SJCRH30 (cell line): ENCODE measurements around the gene SLC9A7. TPM values are rescaled to one million over a fixed set of nuclear protein-coding genes. Genes with fewer than 3 reads are reported as not detected.

Experiments used
- DNase-seq, 2 experiments: peaks; one replicate each; pipeline ENCODE4 v3.0.0-alpha.2; 2015 to 2020
- H3K27ac ChIP-seq: fragments of 250-450 bp; sonication (Bioruptor Pico); 2 replicates; pipeline ENCODE4 v1.5.1; 2020; ENCODE audit warnings: mild to moderate bottlenecking, moderate library complexity
- H3K27me3 ChIP-seq: fragments of 250-450 bp; sonication (Bioruptor Pico); 2 replicates; pipeline ENCODE4 v1.5.1; 2020; ENCODE audit warnings: mild to moderate bottlenecking, moderate library complexity
- H3K36me3 ChIP-seq: fragments of 250-450 bp; sonication (Bioruptor Pico); 2 replicates; pipeline ENCODE4 v1.5.1; 2020; ENCODE audit warnings: mild to moderate bottlenecking, moderate library complexity
- H3K4me1 ChIP-seq: fragments of 250-450 bp; sonication (Bioruptor Pico); 2 replicates; pipeline ENCODE4 v1.5.1; 2020; ENCODE audit warnings: mild to moderate bottlenecking, moderate library complexity
- H3K4me3 ChIP-seq: fragments of 250-450 bp; sonication (Bioruptor Pico); 2 replicates; pipeline ENCODE4 v1.5.1; 2020; ENCODE audit warnings: mild to moderate bottlenecking, moderate library complexity
- H3K9me3 ChIP-seq: fragments of 250-450 bp; sonication (Bioruptor Pico); replicated peaks from 2 replicates; pipeline ENCODE4 v1.5.1; 2020; ENCODE audit warnings: mild to moderate bottlenecking, moderate library complexity
- total RNA-seq: library from RNA; depleted of rRNA; stranded (reverse); fragments of >200 nt; shearing (Covaris generic); gene quantifications from 2 replicates; pipeline ENCODE4 v1.2.3, GENCODE V29; 2014

Gene SLC9A7
- total RNA-seq, 1 experiment from 2014 or later, result 2.2 TPM

GRCh38 chrX:46628460-46629371 is 130.2 kb downstream of the SLC9A7 start:
- 0 out of 2 replicates have a peak, but pooled peaks cover 5% of the 10 kb centered on the region for H3K4me1 ChIP-seq
- H3K36me3 ChIP-seq, result no peaks in the 10 kb centered on the region
- no peak overlapping the region for H3K27ac ChIP-seq
- no peak overlapping the region for H3K4me3 ChIP-seq
- no peak for DNase-seq
- no peaks in the 10 kb centered on the region for H3K27me3 ChIP-seq
- no peaks in the 10 kb centered on the region for H3K9me3 ChIP-seq

DNA sequence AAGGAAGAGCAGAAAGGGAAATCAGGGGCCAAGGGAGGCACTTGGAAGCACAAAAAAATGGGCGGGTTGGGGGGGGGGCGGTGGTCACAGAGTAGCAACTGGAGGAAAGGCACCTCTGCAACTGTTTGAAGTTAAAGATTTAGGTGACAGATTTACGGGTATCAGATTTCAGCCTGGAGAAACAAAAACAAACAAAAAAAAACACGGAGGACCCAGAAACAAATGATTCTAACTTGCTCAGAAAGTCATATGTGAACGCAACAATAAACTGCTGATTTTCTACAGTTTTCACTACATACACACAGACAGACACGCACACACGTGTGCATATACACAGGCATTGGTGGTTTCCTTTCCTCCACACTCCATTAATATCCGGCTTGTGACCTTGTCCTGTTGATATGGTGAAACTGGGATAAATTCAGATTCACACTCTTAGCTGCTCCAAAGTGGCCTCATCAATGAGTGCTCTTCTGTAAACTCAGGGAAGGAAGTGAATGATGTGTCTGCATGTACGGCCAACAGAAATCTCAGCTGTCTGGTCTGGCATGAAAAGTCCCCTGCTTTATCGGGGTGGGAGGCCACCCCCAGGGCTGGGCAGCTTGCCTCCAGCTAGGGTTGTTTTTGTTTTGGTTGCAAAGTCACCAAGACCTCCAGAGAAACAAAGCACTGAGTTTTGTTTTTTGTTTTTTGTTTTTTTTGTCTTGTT is 131.1 kb downstream of the SLC9A7 start:
- no peak for DNase-seq
- Histone ChIP-seq H3K27ac (no peak overlapping the region), H3K9me3 (no peaks in the 10 kb centered on the region), H3K4me3 (no peak overlapping the region), H3K4me1 (0 out of 2 replicates have a peak, but pooled peaks cover 5% of the 10 kb centered on the region), H3K36me3 (no peaks in the 10 kb centered on the region), H3K27me3 (no peaks in the 10 kb centered on the region)

GRCh38 chrX:46627062-46627461 is 131.9 kb downstream of the SLC9A7 start:
- Histone ChIP-seq H3K4me1 (0 out of 2 replicates have a peak, but pooled peaks cover 5% of the 10 kb centered on the region), H3K9me3 (no peaks in the 10 kb centered on the region), H3K36me3 (no peaks in the 10 kb centered on the region), H3K27me3 (no peaks in the 10 kb centered on the region), H3K4me3 (no peak overlapping the region), H3K27ac (no peak overlapping the region)
- DNase-seq, result no peak

DNA sequence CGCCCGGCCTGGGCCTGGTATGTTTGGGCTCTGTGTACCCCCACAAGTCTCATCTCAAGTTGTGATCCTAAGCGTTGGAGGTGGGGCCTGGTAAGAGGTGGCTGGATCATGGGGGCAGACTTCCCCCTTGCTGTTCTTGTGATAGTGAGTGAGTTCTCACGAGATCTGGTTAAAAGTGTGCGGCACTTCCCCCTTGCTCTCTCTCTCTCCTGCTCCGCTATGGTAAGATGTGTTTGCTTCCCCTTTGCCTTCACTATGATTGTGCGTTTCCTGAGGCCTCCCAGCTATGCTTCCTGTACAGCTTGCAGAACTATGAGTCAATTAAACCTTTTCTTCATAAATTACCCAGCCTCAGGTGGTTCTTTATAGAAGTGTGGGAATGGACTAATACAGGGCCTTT is 132.4 kb downstream of the SLC9A7 start:
- no peak for DNase-seq
- Histone ChIP-seq H3K9me3 (no peaks in the 10 kb centered on the region), H3K4me1 (0 out of 2 replicates have a peak, but pooled peaks cover 5% of the 10 kb centered on the region), H3K4me3 (no peak overlapping the region), H3K27ac (no peak overlapping the region), H3K36me3 (no peaks in the 10 kb centered on the region), H3K27me3 (no peaks in the 10 kb centered on the region)

- Histone ChIP-seq H3K9me3 (no peaks in the 10 kb centered on the region), H3K4me3 (no peak overlapping the region), H3K27me3 (no peaks in the 10 kb centered on the region), H3K4me1 (no peaks in the 10 kb centered on the region), H3K36me3 (no peaks in the 10 kb centered on the region), H3K27ac (no peak overlapping the region)
- no peak for DNase-seq
These were observed 134.7 kb downstream of the SLC9A7 start for GRCh38 chrX:46624090-46624786.

DNA sequence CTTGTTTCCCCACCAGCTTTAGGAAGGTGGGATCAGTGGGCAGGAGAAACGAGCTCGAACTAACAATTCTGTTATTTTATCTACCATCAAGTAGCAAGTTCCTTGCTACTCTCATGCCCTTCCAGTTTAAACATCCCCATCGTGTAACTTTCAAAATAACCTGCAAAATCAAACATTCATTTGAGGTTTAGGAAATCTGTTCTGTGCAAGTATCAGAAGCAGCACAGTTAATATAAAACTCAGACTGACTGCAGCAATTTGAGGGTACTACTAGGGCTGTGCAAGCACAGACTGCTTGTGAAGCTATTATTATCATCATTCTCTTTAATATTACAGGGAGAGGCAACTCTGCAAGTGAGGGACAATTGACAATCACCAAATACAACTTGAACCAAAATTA is 137.3 kb downstream of the SLC9A7 start:
- no peak for DNase-seq
- H3K36me3 ChIP-seq, result no peaks in the 10 kb centered on the region
- H3K4me3 ChIP-seq, result no peak overlapping the region
- H3K27me3 ChIP-seq, result no peaks in the 10 kb centered on the region
- no peaks in the 10 kb centered on the region for H3K9me3 ChIP-seq
- H3K27ac ChIP-seq, result no peak overlapping the region
- no peaks in the 10 kb centered on the region for H3K4me1 ChIP-seq

DNA sequence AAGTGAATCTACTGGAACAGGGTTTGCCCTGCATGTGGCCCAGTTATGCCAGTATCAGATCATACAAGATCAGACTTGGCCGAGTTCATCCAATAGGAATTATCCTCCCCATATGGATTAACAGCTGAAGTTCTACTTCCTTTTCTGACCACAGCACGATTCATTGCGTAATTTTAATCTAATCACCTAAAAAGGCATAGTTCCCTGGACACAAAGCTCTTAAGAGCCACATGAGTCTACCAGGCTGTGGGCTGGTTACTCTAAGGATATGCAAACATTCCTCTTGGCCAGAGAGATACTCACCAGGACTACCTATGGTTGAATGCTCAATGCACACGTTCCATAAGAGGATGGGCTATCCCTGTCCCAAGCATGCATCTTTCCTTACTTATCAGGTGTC is 138.4 kb downstream of the SLC9A7 start:
- H3K27me3 ChIP-seq, result no peaks in the 10 kb centered on the region
- no peaks in the 10 kb centered on the region for H3K36me3 ChIP-seq
- no peak overlapping the region for H3K4me3 ChIP-seq
- DNase-seq, result no peak
- H3K4me1 ChIP-seq, result no peaks in the 10 kb centered on the region
- no peak overlapping the region for H3K27ac ChIP-seq
- H3K9me3 ChIP-seq, result no peaks in the 10 kb centered on the region

DNA sequence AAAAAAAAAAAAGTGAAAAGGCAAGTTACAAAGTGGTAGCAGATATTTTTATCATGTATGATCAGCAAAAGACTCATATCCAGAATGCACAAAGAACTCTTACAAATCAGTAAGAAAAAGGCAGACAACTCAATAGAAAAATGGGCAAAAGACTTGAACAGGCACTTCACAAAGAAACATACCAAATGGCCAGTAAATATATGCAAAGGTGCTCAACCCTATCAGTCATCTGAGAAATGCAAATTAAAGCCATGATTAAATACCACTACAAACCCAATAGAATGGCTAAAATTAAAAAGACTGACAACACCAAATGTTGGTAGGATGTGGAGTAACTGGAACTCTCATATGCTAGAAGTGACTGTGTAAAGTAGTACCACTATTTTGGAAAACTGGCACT is 140.0 kb downstream of the SLC9A7 start:
- DNase-seq, result no peak
- H3K4me3 ChIP-seq, result no peak overlapping the region
- no peaks in the 10 kb centered on the region for H3K36me3 ChIP-seq
- H3K27me3 ChIP-seq, result no peaks in the 10 kb centered on the region
- H3K27ac ChIP-seq, result no peak overlapping the region
- no peaks in the 10 kb centered on the region for H3K9me3 ChIP-seq
- H3K4me1 ChIP-seq, result no peaks in the 10 kb centered on the region

GRCh38 chrX:46617906-46618305 is 141.0 kb downstream of the SLC9A7 start:
- Histone ChIP-seq H3K4me1 (no peaks in the 10 kb centered on the region), H3K36me3 (no peaks in the 10 kb centered on the region), H3K27me3 (no peaks in the 10 kb centered on the region), H3K9me3 (no peaks in the 10 kb centered on the region), H3K4me3 (no peak overlapping the region), H3K27ac (no peak overlapping the region)
- no peak for DNase-seq

DNA sequence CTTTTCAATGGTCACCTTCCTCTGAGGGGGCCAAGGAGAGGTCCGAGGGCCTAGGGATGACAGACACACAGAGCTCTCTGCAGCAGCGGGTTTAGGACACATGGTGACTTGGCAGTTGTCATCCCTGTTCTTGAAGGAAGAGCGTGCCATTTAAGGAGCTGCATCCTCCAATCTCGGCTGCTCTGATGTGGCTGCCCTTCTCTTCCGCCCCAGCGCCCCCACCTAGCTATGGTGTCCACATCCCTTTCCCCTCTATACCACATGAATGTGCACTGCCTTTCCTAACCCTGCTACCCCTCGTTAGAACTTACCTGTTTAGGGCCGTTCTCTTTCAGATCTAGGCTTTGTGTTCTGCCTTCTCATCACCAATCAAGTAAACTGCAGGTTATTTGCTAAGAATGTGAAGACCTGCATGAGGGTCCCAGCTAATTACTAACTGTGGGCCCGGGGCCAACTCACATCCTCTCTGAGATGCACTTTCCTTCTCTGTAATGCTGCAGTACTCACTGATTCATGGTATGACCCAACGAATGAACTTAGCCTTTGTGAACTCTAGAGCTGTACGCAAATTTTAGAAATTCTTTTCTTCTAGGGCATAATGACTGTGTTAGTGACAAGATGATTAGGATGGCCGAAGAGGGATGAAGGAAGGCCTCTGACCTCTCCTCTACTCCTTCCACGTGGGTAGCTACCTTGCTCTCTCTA is 147.1 kb downstream of the SLC9A7 start:
- Histone ChIP-seq H3K27me3 (no peaks in the 10 kb centered on the region), H3K4me1 (no peaks in the 10 kb centered on the region), H3K9me3 (no peaks in the 10 kb centered on the region), H3K27ac (no peak overlapping the region), H3K4me3 (no peak overlapping the region), H3K36me3 (no peaks in the 10 kb centered on the region)
- no peak for DNase-seq

DNA sequence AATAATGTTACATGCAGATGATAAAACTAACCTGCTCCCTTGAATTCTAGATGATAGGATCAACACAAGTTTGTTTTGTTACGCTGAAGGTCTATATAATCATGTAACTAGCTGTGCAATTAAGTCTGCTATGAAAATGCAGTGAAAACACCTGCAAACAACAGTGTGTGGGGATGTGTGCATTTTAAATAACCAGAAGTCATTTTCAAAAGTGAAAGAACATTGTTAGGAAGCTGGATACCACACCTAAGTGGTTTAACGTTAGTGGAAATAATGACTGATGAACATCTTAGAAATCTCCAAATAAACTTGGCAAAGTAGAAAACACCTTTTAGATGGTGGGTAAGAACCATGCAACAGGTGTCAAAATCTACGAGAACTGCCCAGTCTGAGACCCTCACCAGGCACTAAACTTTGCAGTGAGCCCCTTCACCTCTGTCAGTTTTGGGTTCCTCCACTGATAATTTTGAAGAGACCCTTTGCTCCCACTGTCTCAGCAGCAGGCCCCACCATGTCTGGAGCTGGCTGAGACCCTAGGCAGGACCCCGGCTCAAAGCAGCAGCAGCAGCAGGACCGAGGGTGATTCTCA is 148.8 kb downstream of the SLC9A7 start:
- no peaks in the 10 kb centered on the region for H3K27me3 ChIP-seq
- H3K4me1 ChIP-seq, result no peaks in the 10 kb centered on the region
- DNase-seq, result no peak
- no peak overlapping the region for H3K27ac ChIP-seq
- no peaks in the 10 kb centered on the region for H3K9me3 ChIP-seq
- no peak overlapping the region for H3K4me3 ChIP-seq
- no peaks in the 10 kb centered on the region for H3K36me3 ChIP-seq

DNA sequence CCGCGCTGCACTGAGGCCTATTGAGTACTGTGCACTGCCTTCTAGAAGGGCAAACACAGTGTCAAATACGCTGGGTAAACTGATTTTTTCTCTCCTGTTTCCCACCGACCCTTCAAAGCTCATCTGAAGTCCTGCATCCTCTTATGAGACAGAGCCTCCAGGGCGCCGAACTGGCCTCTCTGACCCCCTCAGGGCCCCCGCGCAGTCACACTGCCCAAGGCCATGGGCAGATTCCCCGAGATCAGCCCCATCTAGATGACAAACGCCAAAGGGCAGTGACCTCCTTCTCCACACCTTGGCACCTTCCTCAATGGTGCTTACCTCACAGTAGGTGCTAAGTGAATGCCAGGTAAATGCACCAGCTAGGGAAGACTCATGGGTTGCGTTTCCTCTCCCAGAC is 151.0 kb downstream of the SLC9A7 start:
- no peaks in the 10 kb centered on the region for H3K4me1 ChIP-seq
- no peak for DNase-seq
- H3K4me3 ChIP-seq, result no peak overlapping the region
- no peaks in the 10 kb centered on the region for H3K36me3 ChIP-seq
- H3K27me3 ChIP-seq, result no peaks in the 10 kb centered on the region
- H3K27ac ChIP-seq, result no peak overlapping the region
- H3K9me3 ChIP-seq, result no peaks in the 10 kb centered on the region

DNA sequence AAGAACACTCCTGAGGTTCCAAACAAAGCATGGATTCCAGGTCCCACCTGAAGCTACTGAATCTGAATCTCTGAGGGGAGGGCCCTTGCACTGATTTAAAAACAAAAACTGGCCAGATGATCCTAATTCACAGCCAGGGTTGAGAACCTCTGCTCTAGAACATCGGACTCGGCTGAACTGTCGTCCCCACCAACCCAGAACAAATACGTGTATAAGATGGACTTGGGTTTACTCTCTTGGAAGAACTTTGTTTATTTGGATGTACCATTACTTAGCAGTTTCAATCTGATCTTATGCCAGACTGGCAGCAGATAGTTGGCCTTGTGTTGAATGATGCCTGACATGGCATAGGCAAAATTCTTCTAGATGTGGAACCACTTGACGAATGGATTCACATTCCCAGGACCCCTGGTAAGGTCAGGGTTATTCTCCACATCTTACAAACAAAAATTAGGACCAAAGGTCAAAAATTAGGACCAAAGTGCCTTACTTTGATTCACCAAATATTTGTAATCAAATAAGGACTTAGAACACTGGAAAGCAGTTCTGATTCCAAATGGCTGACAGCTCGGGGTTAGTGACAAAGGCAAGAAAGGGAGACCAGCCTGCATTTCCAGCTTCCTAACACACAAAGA is 156.3 kb downstream of the SLC9A7 start:
- H3K9me3 ChIP-seq, result no peaks in the 10 kb centered on the region
- H3K27ac ChIP-seq, result no peak overlapping the region
- no peaks in the 10 kb centered on the region for H3K4me1 ChIP-seq
- H3K4me3 ChIP-seq, result no peak overlapping the region
- DNase-seq, result no peak
- no peaks in the 10 kb centered on the region for H3K27me3 ChIP-seq
- no peaks in the 10 kb centered on the region for H3K36me3 ChIP-seq

DNA sequence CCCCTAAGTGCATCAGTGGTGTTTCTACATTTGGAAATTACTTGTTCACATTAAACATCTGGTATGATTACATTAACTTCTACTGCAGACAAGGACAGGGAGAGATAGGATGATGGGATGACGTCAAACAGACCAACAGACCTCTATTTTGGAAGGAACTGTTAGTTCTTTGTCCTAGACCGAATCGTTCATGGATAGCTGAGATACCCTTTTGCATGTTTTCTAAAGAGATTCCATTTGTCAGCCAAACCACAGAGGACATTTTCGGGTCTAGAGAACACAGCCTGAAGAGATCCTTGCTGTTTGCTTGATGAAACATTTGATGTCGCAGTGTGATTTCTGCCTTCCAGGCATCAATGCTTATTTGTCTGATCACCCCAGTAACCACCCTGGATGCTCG is 157.6 kb downstream of the SLC9A7 start:
- Histone ChIP-seq H3K4me3 (no peak overlapping the region), H3K4me1 (no peaks in the 10 kb centered on the region), H3K9me3 (no peaks in the 10 kb centered on the region), H3K27ac (no peak overlapping the region), H3K36me3 (no peaks in the 10 kb centered on the region), H3K27me3 (no peaks in the 10 kb centered on the region)
- DNase-seq, result no peak
